DMS 273 treated with DMSO at 0.1 percent for 48 hours (cell line): Measurements from ENCODE around the gene APBA1.

Source experiments
- DNase-seq: peaks from one replicate; lab custom pipeline; 2025; lab: John Stamatoyannopoulos, UW

APBA1 gene

GRCh38 chr9:69657269-69657668, 14.9 kb downstream of the APBA1 start:
- no peak for DNase-seq

GRCh38 chr9:69655065-69655464, 17.1 kb downstream of the APBA1 start:
- DNase-seq: no peak

GRCh38 chr9:69653261-69653660, 18.9 kb downstream of the APBA1 start:
- DNase-seq: no peak

GRCh38 chr9:69649566-69650250, 22.5 kb downstream of the APBA1 start:
- no peak for DNase-seq

GRCh38 chr9:69647804-69648203, 24.4 kb downstream of the APBA1 start:
- no peak for DNase-seq

GRCh38 chr9:69646810-69647209, 25.4 kb downstream of the APBA1 start:
- DNase-seq: no peak

- DNase-seq: no peak
Measured at GRCh38 chr9:69645488-69645887, 26.7 kb downstream of the APBA1 start.

GRCh38 chr9:69643098-69643497, 29.1 kb downstream of the APBA1 start:
- no peak for DNase-seq

GRCh38 chr9:69637817-69638200, 34.4 kb downstream of the APBA1 start:
- no peak for DNase-seq

- no peak for DNase-seq
Measured at GRCh38 chr9:69637193-69637816, 34.9 kb downstream of the APBA1 start.

GRCh38 chr9:69633716-69634115, 38.5 kb downstream of the APBA1 start:
- DNase-seq: no peak

- DNase-seq: no peak
Measured at GRCh38 chr9:69632768-69633167, 39.4 kb downstream of the APBA1 start.

- no peak for DNase-seq
Measured at GRCh38 chr9:69627281-69627680, 44.9 kb downstream of the APBA1 start.

- no peak for DNase-seq
Measured at GRCh38 chr9:69623276-69623675, 48.9 kb downstream of the APBA1 start.

- no peak for DNase-seq
Measured at GRCh38 chr9:69622676-69623075, 49.5 kb downstream of the APBA1 start.

- DNase-seq: no peak
Measured at GRCh38 chr9:69621730-69622460, 50.3 kb downstream of the APBA1 start.

GRCh38 chr9:69620731-69621130, 51.4 kb downstream of the APBA1 start:
- DNase-seq: no peak

GRCh38 chr9:69619233-69619632, 52.9 kb downstream of the APBA1 start:
- no peak for DNase-seq

- no peak for DNase-seq
Measured at GRCh38 chr9:69617006-69617405, 55.2 kb downstream of the APBA1 start.

GRCh38 chr9:69615880-69616279, 56.3 kb downstream of the APBA1 start:
- DNase-seq: no peak

GRCh38 chr9:69611221-69611620, 61.0 kb downstream of the APBA1 start:
- DNase-seq: no peak

GRCh38 chr9:69609156-69609555, 63.0 kb downstream of the APBA1 start:
- DNase-seq: no peak

- DNase-seq: no peak
Measured at GRCh38 chr9:69606089-69606488, 66.1 kb downstream of the APBA1 start.
